Type B pancreatic cell (in vitro differentiated cells): ENCODE data around the gene LGR5. TPM values are rescaled to one million over a fixed set of nuclear protein-coding genes. Genes with fewer than 3 reads are reported as not detected.

ENCODE experiments used
- DNase-seq: peaks from one replicate; pipeline ENCODE4 v3.0.0; 2021; ENCODE audit warnings: mixed read lengths; ENCODE audit not compliant: unreplicated experiment; ENCODE audit errors: extremely low spot score
- H3K27ac Mint-ChIP-seq: 2 replicates; pipeline ENCODE4 v1.8.0; 2021; ENCODE audit warnings: mild to moderate bottlenecking, mixed read lengths
- H3K27me3 Mint-ChIP-seq: 2 replicates; pipeline ENCODE4 v1.8.0; 2021; ENCODE audit warnings: mixed read lengths
- H3K36me3 Mint-ChIP-seq: 2 replicates; pipeline ENCODE4 v1.8.0; 2021; ENCODE audit warnings: mixed read lengths
- H3K4me1 Mint-ChIP-seq: one replicate; pipeline ENCODE4 v1.8.0; 2021; ENCODE audit warnings: mixed read lengths; ENCODE audit not compliant: unreplicated experiment
- H3K4me3 Mint-ChIP-seq: 2 replicates; pipeline ENCODE4 v1.8.0; 2021; ENCODE audit warnings: mild to moderate bottlenecking, mixed read lengths
- H3K9me3 Mint-ChIP-seq: 2 replicates; pipeline ENCODE4 v1.8.0; 2021; ENCODE audit warnings: mixed read lengths
- CTCF ChIP-seq: fragments of 200-600 bp; sonication (generic); conservative IDR thresholded peaks from 2 replicates; pipeline ENCODE4 v1.5.0; 2021; ENCODE audit warnings: antibody characterized with exemption, mild to moderate bottlenecking
- total RNA-seq: library from RNA; stranded (reverse); gene quantifications from 2 replicates; pipeline ENCODE4 v1.2.1, GENCODE V29; 2021; ENCODE audit warnings: low replicate concordance

LGR5 gene
- total RNA-seq, 1 donor from 2014 or later, result 7.9 TPM

DNA sequence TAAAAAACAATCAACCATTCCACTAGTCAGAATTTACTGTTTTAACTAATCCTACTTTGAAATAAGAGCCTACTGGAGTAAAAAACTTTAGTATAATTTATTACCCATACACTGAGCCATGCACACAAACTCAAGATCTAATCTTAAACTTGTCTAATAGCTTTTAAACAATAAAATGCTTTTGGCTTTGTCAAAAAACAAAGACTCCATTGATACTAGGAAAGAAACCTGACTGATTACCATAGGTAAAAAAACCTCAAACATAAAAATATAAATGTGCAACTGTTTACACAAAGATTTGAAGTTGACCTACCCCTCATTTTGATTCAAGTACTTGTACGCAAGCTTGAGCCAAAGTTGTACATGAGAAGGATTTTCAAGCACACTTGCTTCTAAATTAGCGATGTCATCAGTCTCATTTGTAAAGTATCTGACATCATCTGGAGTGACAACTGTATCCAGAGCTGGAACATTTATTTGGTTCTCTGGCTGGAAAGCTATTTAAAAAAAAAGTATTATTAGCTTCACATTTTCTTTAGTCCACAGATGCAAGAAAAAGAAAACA is 187.9 kb downstream of the LGR5 start:
- no peak for DNase-seq
- no peak for TF ChIP-seq CTCF
- H3K27ac Mint-ChIP-seq, result no peak overlapping the region
- H3K36me3 Mint-ChIP-seq, result peaks cover 27% of the 10 kb centered on the region
- no peaks in the 10 kb centered on the region for H3K9me3 Mint-ChIP-seq
- H3K4me3 Mint-ChIP-seq, result no peak overlapping the region
- H3K27me3 Mint-ChIP-seq, result no peaks in the 10 kb centered on the region
- H3K4me1 Mint-ChIP-seq, result no peaks in the 10 kb centered on the region

Other genes with a start within 250 kb of the LGR5 start
- 35.8 and 38.2 TPM in 2 replicates for gene ZFC3H1, start 224.1 kb downstream of the LGR5 start, total RNA-seq
- gene THAP2, start 224.5 kb downstream of the LGR5 start, total RNA-seq, result 4.9 and 8.9 TPM in 2 replicates
- 11.4 and 15.3 TPM in 2 replicates for gene TMEM19, start 246.3 kb downstream of the LGR5 start, total RNA-seq